Vagina (tissue), 2 donors: ENCODE results near the gene AKR1C1.
"Not testable (repeated sequence)": the region's sequence is repeated elsewhere in the genome, so short reads cannot be mapped to it uniquely, and the experiment has no call there.

Source experiments
- CTCF ChIP-seq, 3 experiments: fragments of 450-650 bp in 2 of 3; fragments of 200-600 bp in 1 of 3; sonication (generic) in 1 of 3; IDR thresholded peaks; one replicate each; pipeline ENCODE4 v1.5.1; 2017 to 2019; ENCODE audit warnings: antibody characterized with exemption in 3 of 3, mild to moderate bottlenecking in 2 of 3, moderate library complexity in 2 of 3
- POLR2A ChIP-seq, 2 donors: fragments of 450-650 bp; IDR thresholded peaks; one replicate each; pipeline ENCODE4 v1.6.1; 2017; ENCODE audit warnings: antibody characterized with exemption in 2 of 2, mild to moderate bottlenecking in 2 of 2, moderate library complexity in 2 of 2

- not testable (repeated sequence) for TF ChIP-seq CTCF, POLR2A (IDR thresholded peaks at IDR 0.05)
These were observed 40.8 kb downstream of the AKR1C1 start for GRCh38 chr10:5004030-5004385.
